ENCODE data around the gene PSD2. TPM values are rescaled to one million over a fixed set of nuclear protein-coding genes. Genes with fewer than 3 reads are reported as not detected.

Gene PSD2
- total and polyA plus RNA-seq, 10 of the 15 experiments (the other 5 are each of a cell fraction or from before 2014, with no cell fraction given), result 0.02 to 0.14 (median 0.03) TPM; not detected in 5

DNA sequence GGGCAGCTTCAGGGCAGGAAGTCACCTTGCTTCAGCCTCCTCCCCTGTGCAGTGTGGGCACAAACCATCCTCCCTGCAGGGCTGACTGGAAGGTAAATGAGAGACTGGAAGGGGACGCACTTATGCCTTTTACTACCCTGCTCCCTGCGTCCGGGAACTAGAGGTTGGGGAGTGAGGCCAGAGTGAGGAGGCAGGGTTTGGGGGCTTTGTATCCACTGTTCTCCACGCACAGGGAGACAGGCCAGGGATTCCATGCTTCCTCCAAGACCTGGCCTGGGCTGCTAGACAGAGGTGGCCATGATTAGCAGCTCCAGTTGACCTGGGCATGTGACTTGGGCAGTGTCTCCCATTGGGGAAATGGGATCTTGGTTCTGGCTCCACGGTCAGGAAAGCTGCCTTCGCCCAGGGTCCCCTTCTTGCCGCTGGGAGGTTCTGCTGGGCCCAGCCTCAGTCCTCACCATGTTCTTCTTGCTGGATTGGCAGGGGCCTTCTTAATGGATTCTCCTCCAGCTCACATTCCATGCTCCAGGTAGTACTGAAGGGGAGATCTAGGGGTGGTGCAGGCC is 37.0 kb upstream of the PSD2 start:
- Histone ChIP-seq H3K27me3 (replicated peaks in 1 of 2; ENCODE audit: control insufficient read depth in 2 of 2, insufficient read depth in 2 of 2, low read length in 1 of 2) (peaks cover 6 to 12% of the 10 kb centered on the region in 2 experiments), H3K27ac (ENCODE audit: control insufficient read depth, insufficient read depth) (no peak overlapping the region), H3K4me3 (no peak overlapping the region), H4K20me1 (ENCODE audit: control insufficient read depth, insufficient read depth) (no peaks in the 10 kb centered on the region), H3K9me3 (replicated peaks; ENCODE audit: control insufficient read depth, insufficient read depth, low read length) (no peaks in the 10 kb centered on the region), H3K4me2 (ENCODE audit: control insufficient read depth, insufficient read depth) (no peak overlapping the region), H2AFZ (ENCODE audit: control insufficient read depth, low read depth, low read length) (no peak overlapping the region), H3K9ac (ENCODE audit: control insufficient read depth, insufficient read depth, low read length) (no peak overlapping the region), H3K79me2 (ENCODE audit: control insufficient read depth, insufficient read depth, low read length) (no peaks in the 10 kb centered on the region), H3K36me3 (ENCODE audit: control insufficient read depth in 2 of 2, insufficient read depth in 2 of 2, low read length in 1 of 2) (no peaks in the 10 kb centered on the region), H3K4me1 (ENCODE audit: control insufficient read depth, insufficient read depth, low read length) (no peaks in the 10 kb centered on the region; the same call in 1 of the 2 replicates)
- TF ChIP-seq ZBED1 (IDR thresholded peaks at IDR 0.05; ENCODE audit: borderline replicate concordance) (no peak), IRF4 (IDR thresholded peaks at IDR 0.05; ENCODE audit: low read depth, low read length) (no peak), SMC3 (IDR thresholded peaks at IDR 0.05; ENCODE audit: borderline replicate concordance, low read length) (no peak), SUPT20H (IDR thresholded peaks at IDR 0.05; ENCODE audit: borderline replicate concordance, control insufficient read depth, low read depth, low read length) (no peak), RFX5 (IDR thresholded peaks at IDR 0.05; ENCODE audit: low read depth, low read length) (no peak), BMI1 (IDR thresholded peaks at IDR 0.05; ENCODE audit: borderline replicate concordance) (no peak)
- TF ChIP-seq, protein P1, sequence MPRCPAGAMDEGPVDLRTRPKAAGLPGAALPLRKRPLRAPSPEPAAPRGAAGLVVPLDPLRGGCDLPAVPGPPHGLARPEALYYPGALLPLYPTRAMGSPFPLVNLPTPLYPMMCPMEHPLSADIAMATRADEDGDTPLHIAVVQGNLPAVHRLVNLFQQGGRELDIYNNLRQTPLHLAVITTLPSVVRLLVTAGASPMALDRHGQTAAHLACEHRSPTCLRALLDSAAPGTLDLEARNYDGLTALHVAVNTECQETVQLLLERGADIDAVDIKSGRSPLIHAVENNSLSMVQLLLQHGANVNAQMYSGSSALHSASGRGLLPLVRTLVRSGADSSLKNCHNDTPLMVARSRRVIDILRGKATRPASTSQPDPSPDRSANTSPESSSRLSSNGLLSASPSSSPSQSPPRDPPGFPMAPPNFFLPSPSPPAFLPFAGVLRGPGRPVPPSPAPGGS (IDR thresholded peaks at IDR 0.05; ENCODE audit: borderline replicate concordance, insufficient read depth, low read depth, low read length, poor library complexity, severe bottlenecking), result no peak
- TF ChIP-seq, protein P2, sequence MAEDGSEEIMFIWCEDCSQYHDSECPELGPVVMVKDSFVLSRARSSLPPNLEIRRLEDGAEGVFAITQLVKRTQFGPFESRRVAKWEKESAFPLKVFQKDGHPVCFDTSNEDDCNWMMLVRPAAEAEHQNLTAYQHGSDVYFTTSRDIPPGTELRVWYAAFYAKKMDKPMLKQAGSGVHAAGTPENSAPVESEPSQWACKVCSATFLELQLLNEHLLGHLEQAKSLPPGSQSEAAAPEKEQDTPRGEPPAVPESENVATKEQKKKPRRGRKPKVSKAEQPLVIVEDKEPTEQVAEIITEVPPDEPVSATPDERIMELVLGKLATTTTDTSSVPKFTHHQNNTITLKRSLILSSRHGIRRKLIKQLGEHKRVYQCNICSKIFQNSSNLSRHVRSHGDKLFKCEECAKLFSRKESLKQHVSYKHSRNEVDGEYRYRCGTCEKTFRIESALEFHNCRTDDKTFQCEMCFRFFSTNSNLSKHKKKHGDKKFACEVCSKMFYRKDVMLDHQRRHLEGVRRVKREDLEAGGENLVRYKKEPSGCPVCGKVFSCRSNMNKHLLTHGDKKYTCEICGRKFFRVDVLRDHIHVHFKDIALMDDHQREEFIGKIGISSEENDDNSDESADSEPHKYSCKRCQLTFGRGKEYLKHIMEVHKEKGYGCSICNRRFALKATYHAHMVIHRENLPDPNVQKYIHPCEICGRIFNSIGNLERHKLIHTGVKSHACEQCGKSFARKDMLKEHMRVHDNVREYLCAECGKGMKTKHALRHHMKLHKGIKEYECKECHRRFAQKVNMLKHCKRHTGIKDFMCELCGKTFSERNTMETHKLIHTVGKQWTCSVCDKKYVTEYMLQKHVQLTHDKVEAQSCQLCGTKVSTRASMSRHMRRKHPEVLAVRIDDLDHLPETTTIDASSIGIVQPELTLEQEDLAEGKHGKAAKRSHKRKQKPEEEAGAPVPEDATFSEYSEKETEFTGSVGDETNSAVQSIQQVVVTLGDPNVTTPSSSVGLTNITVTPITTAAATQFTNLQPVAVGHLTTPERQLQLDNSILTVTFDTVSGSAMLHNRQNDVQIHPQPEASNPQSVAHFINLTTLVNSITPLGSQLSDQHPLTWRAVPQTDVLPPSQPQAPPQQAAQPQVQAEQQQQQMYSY (CRISPR knock-in tag; IDR thresholded peaks at IDR 0.05), result no peak
- in situ Hi-C loops (cut with MboI) (no loop called here), intact Hi-C loops (cut with micrococcal nuclease; ENCODE audit: unreplicated experiment) (no loop called here)
- 81% methylated on average over 7 of the region's 7 CpGs for WGBS (ENCODE audit: insufficient coverage, insufficient replicate concordance, low lambda C conversion rate, missing lambda C conversion rate)
- SMC1A ChIA-PET (ENCODE audit: uncharacterized antibody, unreplicated experiment), result interaction anchor here (1.3 to 3.1 kb wide), 2 partner anchors 11 to 124 kb away, joined by 4 to 12 read pairs; no protein-coding TSS in a partner anchor
- POLR2A ChIA-PET, result interaction anchor here (0.8 to 1.7 kb wide), 2 partner anchors 58 to 125 kb away, joined by 3 to 4 read pairs; no protein-coding TSS in a partner anchor
- no TSS peak for BruUV-seq (replicated peaks)
- RAD21 ChIA-PET (ENCODE audit: unreplicated experiment), result interaction anchor here (0.8 to 1.2 kb wide), 2 partner anchors 11 to 13 kb away, joined by 3 read pairs; no protein-coding TSS in a partner anchor
- DNase-seq (ENCODE audit: low read depth, low spot score) (no peak), FAIRE-seq (no peak), ATAC-seq (no peak)
- CTCF ChIA-PET, result interaction anchor here (0.7 to 1.2 kb wide), 6 partner anchors 9 to 125 kb away, joined by 3 to 4 read pairs (median 3); no protein-coding TSS in a partner anchor

Data from GM12878 (cell line).